NT2/D1 (cell line): ENCODE data around the gene RNF13.
"Not testable (repeated sequence)": the region's sequence is repeated elsewhere in the genome, so short reads cannot be mapped to it uniquely, and the experiment has no call there.

Source experiments
- DNase-seq: peaks from one replicate; pipeline ENCODE4 v3.0.0-alpha.2; 2011; ENCODE audit warnings: low read depth, low spot score
- H3K27me3 ChIP-seq: 2 replicates; pipeline ENCODE4 v1.6.0; 2011; ENCODE audit warnings: mild to moderate bottlenecking; ENCODE audit not compliant: insufficient read length, insufficient read depth
- H3K36me3 ChIP-seq: 2 replicates; pipeline ENCODE4 v1.6.1; 2011; ENCODE audit warnings: mild to moderate bottlenecking, low read length, mixed read lengths; ENCODE audit not compliant: insufficient read depth, insufficient read length
- H3K4me1 ChIP-seq: 2 replicates; pipeline ENCODE4 v1.5.1; 2011; ENCODE audit not compliant: insufficient read depth, insufficient read length
- H3K4me3 ChIP-seq: 2 replicates; pipeline ENCODE4 v1.5.1; 2011; ENCODE audit warnings: low read depth; ENCODE audit not compliant: insufficient read length
- H3K9ac ChIP-seq: 2 replicates; pipeline ENCODE4 v1.6.0; 2011; ENCODE audit warnings: low read depth; ENCODE audit not compliant: insufficient read length
- H3K9me3 ChIP-seq: 2 replicates; pipeline ENCODE4 v1.5.1; 2011; ENCODE audit warnings: mild to moderate bottlenecking, low read length; ENCODE audit not compliant: insufficient read depth
- SUZ12 ChIP-seq: IDR thresholded peaks from 2 replicates; pipeline ENCODE4 v1.6.1; 2011; ENCODE audit not compliant: insufficient read length, insufficient read depth; ENCODE audit errors: extremely low read depth
- YY1 ChIP-seq: IDR thresholded peaks from 2 replicates; pipeline ENCODE4 v1.6.1; 2011; ENCODE audit not compliant: insufficient read length, insufficient read depth
- ZNF274 ChIP-seq: IDR thresholded peaks from 2 replicates; pipeline ENCODE4 v1.6.1; 2011; ENCODE audit warnings: mild to moderate bottlenecking, low read depth, low read length

Gene RNF13

GRCh38 chr3:149815321-149815720, 2.3 kb downstream of the RNF13 start:
- H3K9ac ChIP-seq, result no peak overlapping the region
- no peak for DNase-seq
- H3K27me3 ChIP-seq, result no peaks in the 10 kb centered on the region
- H3K9me3 ChIP-seq, result no peaks in the 10 kb centered on the region
- no peaks in the 10 kb centered on the region for H3K4me1 ChIP-seq
- no peaks in the 10 kb centered on the region for H3K36me3 ChIP-seq
- no peak overlapping the region for H3K4me3 ChIP-seq
- no peak for TF ChIP-seq YY1
- TF ChIP-seq SUZ12, result no peak
- no peak for TF ChIP-seq ZNF274

GRCh38 chr3:149815728-149816127, 2.7 kb downstream of the RNF13 start:
- Histone ChIP-seq H3K4me3 (no peak overlapping the region), H3K36me3 (no peaks in the 10 kb centered on the region), H3K9ac (no peak overlapping the region), H3K4me1 (no peaks in the 10 kb centered on the region), H3K27me3 (no peaks in the 10 kb centered on the region), H3K9me3 (no peaks in the 10 kb centered on the region)
- TF ChIP-seq YY1 (no peak), SUZ12 (no peak), ZNF274 (no peak)
- DNase-seq, result no peak

DNA sequence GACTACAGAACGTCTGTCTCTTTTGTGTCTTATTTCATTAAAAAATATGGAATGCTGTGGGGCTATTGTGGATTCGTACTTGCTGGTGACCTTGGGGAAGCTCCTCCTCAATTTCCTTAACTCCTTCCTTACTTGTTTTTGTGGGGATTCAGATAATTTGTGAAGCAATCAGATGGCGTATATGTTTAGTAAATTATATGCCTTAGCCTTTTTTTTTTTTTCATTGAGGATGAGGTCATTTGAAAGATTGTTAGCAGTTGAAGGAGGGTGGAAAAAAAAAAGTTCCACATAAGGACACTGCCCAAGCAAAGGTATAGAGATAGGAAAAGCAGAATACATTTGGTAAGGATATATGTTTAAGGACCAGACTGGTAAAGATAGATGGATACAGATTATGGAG, 3.3 kb downstream of the RNF13 start:
- TF ChIP-seq ZNF274 (no peak), YY1 (no peak), SUZ12 (no peak)
- no peaks in the 10 kb centered on the region for H3K4me1 ChIP-seq
- DNase-seq, result no peak
- H3K4me3 ChIP-seq, result no peak overlapping the region
- H3K36me3 ChIP-seq, result no peaks in the 10 kb centered on the region
- no peaks in the 10 kb centered on the region for H3K9me3 ChIP-seq
- no peak overlapping the region for H3K9ac ChIP-seq
- H3K27me3 ChIP-seq, result no peaks in the 10 kb centered on the region

GRCh38 chr3:149816986-149817385, 4.0 kb downstream of the RNF13 start:
- no peak overlapping the region for H3K9ac ChIP-seq
- H3K36me3 ChIP-seq, result no peaks in the 10 kb centered on the region
- no peak for TF ChIP-seq YY1
- no peak for DNase-seq
- H3K4me3 ChIP-seq, result no peak overlapping the region
- no peaks in the 10 kb centered on the region for H3K4me1 ChIP-seq
- H3K9me3 ChIP-seq, result no peaks in the 10 kb centered on the region
- no peaks in the 10 kb centered on the region for H3K27me3 ChIP-seq

GRCh38 chr3:149819432-149819831, 6.4 kb downstream of the RNF13 start:
- no peak for DNase-seq
- Histone ChIP-seq H3K27me3 (no peaks in the 10 kb centered on the region), H3K9me3 (no peaks in the 10 kb centered on the region), H3K36me3 (no peaks in the 10 kb centered on the region), H3K4me3 (no peak overlapping the region), H3K4me1 (no peaks in the 10 kb centered on the region), H3K9ac (no peak overlapping the region)
- TF ChIP-seq SUZ12 (no peak), ZNF274 (no peak), YY1 (no peak)

GRCh38 chr3:149820183-149820582, 7.2 kb downstream of the RNF13 start:
- no peaks in the 10 kb centered on the region for H3K36me3 ChIP-seq
- TF ChIP-seq ZNF274 (no peak), YY1 (no peak), SUZ12 (no peak)
- no peaks in the 10 kb centered on the region for H3K27me3 ChIP-seq
- H3K4me3 ChIP-seq, result no peak overlapping the region
- H3K9ac ChIP-seq, result no peak overlapping the region
- H3K4me1 ChIP-seq, result no peaks in the 10 kb centered on the region
- DNase-seq, result no peak
- H3K9me3 ChIP-seq, result no peaks in the 10 kb centered on the region

GRCh38 chr3:149826636-149827035, 13.6 kb downstream of the RNF13 start:
- no peak overlapping the region for H3K4me3 ChIP-seq
- no peak for TF ChIP-seq YY1
- no peak for TF ChIP-seq ZNF274
- no peak for TF ChIP-seq SUZ12
- no peaks in the 10 kb centered on the region for H3K4me1 ChIP-seq
- H3K9me3 ChIP-seq, result peaks cover 11% of the 10 kb centered on the region
- H3K27me3 ChIP-seq, result no peaks in the 10 kb centered on the region
- H3K36me3 ChIP-seq, result no peaks in the 10 kb centered on the region
- H3K9ac ChIP-seq, result no peak overlapping the region
- DNase-seq, result no peak

GRCh38 chr3:149828390-149828789, 15.4 kb downstream of the RNF13 start:
- Histone ChIP-seq H3K27me3 (no peaks in the 10 kb centered on the region), H3K9me3 (peaks cover 29% of the 10 kb centered on the region), H3K36me3 (no peaks in the 10 kb centered on the region), H3K9ac (no peak overlapping the region), H3K4me3 (no peak overlapping the region), H3K4me1 (no peaks in the 10 kb centered on the region)
- no peak for DNase-seq
- no peak for TF ChIP-seq SUZ12
- no peak for TF ChIP-seq YY1
- TF ChIP-seq ZNF274, result no peak

DNA sequence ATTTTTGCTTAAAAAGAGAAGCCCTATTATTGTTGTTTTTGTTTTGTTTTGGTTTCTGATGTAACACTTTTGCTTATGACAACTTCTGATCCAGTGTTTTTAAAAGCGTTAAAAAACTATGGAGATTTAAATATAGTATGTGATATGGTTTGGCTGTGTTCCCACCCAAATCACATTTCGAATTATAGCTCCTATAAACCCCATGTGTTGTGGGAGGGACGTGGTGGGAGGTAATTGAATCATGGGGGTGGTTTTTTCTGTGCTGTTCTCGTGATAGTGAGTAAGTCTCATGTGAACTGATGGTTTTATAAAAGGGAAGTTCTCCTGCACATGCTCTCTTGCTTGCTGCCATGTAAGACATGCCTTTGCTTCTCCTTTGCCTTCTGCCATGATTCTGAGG, 16.6 kb downstream of the RNF13 start:
- not testable (repeated sequence) for H3K36me3 ChIP-seq, H3K4me3 ChIP-seq, H3K4me1 ChIP-seq, H3K27me3 ChIP-seq, DNase-seq, H3K9ac ChIP-seq
- peaks cover 39% of the 10 kb centered on the region for H3K9me3 ChIP-seq
